Hepatocyte (in vitro differentiated cells): ENCODE data around the gene GH2.
"Not testable (repeated sequence)": the region's sequence is repeated elsewhere in the genome, so short reads cannot be mapped to it uniquely, and the experiment has no call there.

Experiments
- CTCF ChIP-seq: fragments of 200-600 bp; sonication (generic); IDR thresholded peaks from 2 replicates; pipeline ENCODE4 v1.5.1; 2016; ENCODE audit warnings: antibody characterized with exemption, mild to moderate bottlenecking; ENCODE audit not compliant: poor library complexity
- EZH2 ChIP-seq: fragments of 200-600 bp; sonication (generic); IDR thresholded peaks from 2 replicates; pipeline ENCODE4 v1.6.1; 2016; ENCODE audit warnings: antibody characterized with exemption, mild to moderate bottlenecking, borderline replicate concordance
- EZH2phosphoT487 ChIP-seq: fragments of 200-600 bp; sonication (generic); IDR thresholded peaks from one replicate; pipeline ENCODE4 v1.6.1; 2018; ENCODE audit warnings: antibody characterized with exemption, mild to moderate bottlenecking, low read depth, moderate library complexity; ENCODE audit not compliant: unreplicated experiment, severe bottlenecking

- TF ChIP-seq CTCF, EZH2, EZH2phosphoT487: not testable (repeated sequence)
These were observed 13.1 kb upstream of the GH2 start for GRCh38 chr17:63894821-63895220.
